GM23338 (cell line): ENCODE results near the gene AVPR1B.

Source experiments
- CREB1 ChIP-seq: fragments of 250-450 bp; sonication (Bioruptor Pico); IDR thresholded peaks from 2 replicates; pipeline ENCODE4 v1.5.0; 2020; ENCODE audit warnings: low read depth, mild to moderate bottlenecking, moderate library complexity
- CTCF ChIP-seq, 2 experiments: fragments of 200-600 bp in 1 of 2; sonication (generic) in 1 of 2; conservative IDR thresholded peaks; 2 replicates each; pipeline versions ENCODE4 v1.5.1 to v1.6.1; 2016 to 2017; ENCODE audit warnings: antibody characterized with exemption in 2 of 2, low read depth in 2 of 2, mild to moderate bottlenecking in 2 of 2, moderate library complexity in 1 of 2
- ETS1 ChIP-seq: IDR thresholded peaks from 2 replicates; pipeline ENCODE4 v1.6.1; 2016; ENCODE audit warnings: antibody characterized with exemption
- EZH2 ChIP-seq: fragments of 200-600 bp; sonication (generic); IDR thresholded peaks from one replicate; pipeline ENCODE4 v1.8.0; 2017; ENCODE audit warnings: antibody characterized with exemption, mild to moderate bottlenecking, low read depth; ENCODE audit not compliant: unreplicated experiment
- EZH2phosphoT487 ChIP-seq: fragments of 200-600 bp; sonication (generic); IDR thresholded peaks from one replicate; pipeline ENCODE4 v1.8.1; 2018; ENCODE audit warnings: antibody characterized with exemption; ENCODE audit not compliant: unreplicated experiment
- NANOG ChIP-seq: IDR thresholded peaks from 2 replicates; pipeline ENCODE4 v1.6.1; 2016; ENCODE audit warnings: antibody characterized with exemption, borderline replicate concordance
- POLR2AphosphoS5 ChIP-seq: IDR thresholded peaks from 2 replicates; pipeline ENCODE4 v1.6.1; 2016; ENCODE audit warnings: antibody characterized with exemption, low read depth
- REST ChIP-seq: IDR thresholded peaks from one replicate; pipeline ENCODE4 v1.6.1; 2018; ENCODE audit warnings: antibody characterized with exemption; ENCODE audit not compliant: unreplicated experiment

- TF ChIP-seq POLR2AphosphoS5, result no peak
- TF ChIP-seq CTCF (conservative IDR thresholded peaks at IDR 0.05; ENCODE audit: low read depth in 2 of 2), result no peak
- TF ChIP-seq NANOG, result no peak
- no peak for TF ChIP-seq REST
- no peak for TF ChIP-seq EZH2
- no peak for TF ChIP-seq CREB1 (CRISPR knock-in tag)
- TF ChIP-seq EZH2phosphoT487, result no peak
- no peak for TF ChIP-seq ETS1
Measured at GRCh38 chr1:206087091-206087490, 30.1 kb downstream of the AVPR1B start.
